Endothelial cell of umbilical vein (primary cell): ENCODE measurements around the gene SLC5A3. TPM values are rescaled to one million over a fixed set of nuclear protein-coding genes. Genes with fewer than 3 reads are reported as not detected.

Experiments
- BruUV-seq: library from RNA; stranded (reverse); fragments of 400-500 nt; replicated peaks from 2 replicates; lab custom pipeline; 2021; lab: Mats Ljungman, UMichigan
- CTCF ChIA-PET: fragments of 300-600, 350-600 bp; sonication (Branson Sonifier 250); formaldehyde crosslinking; loops from one replicate; lab custom pipeline; 2021; ENCODE audit warnings: antibody characterized with exemption, inconsistent platforms; lab: Charles Lee
- POLR2A ChIA-PET: fragments of 300-600, 350-600 bp; sonication (Branson Sonifier 250); formaldehyde crosslinking; loops from one replicate; lab custom pipeline; 2021; ENCODE audit warnings: antibody characterized with exemption, inconsistent platforms; lab: Charles Lee
- DNase-seq: peaks from one replicate; pipeline ENCODE4 v3.0.0-alpha.2; 2011; ENCODE audit warnings: low read depth, low spot score
- FAIRE-seq: peaks from 2 replicates; lab custom pipeline; 2011; peaks lifted over from hg19 to GRCh38; lab: Jason Lieb, UNC
- H2AFZ ChIP-seq: 2 replicates; pipeline ENCODE4 v1.6.0; 2012; ENCODE audit warnings: low read depth, low read length, control low read depth, inconsistent platforms
- H3K27ac ChIP-seq: 2 replicates; pipeline ENCODE4 v1.5.1; 2011; ENCODE audit warnings: low read depth, mild to moderate bottlenecking, control low read depth, low read length, moderate library complexity; ENCODE audit not compliant: insufficient read depth
- H3K27me3 ChIP-seq, 2 experiments: 2 replicates each; pipeline versions ENCODE4 v1.6.0 to v1.6.1; 2011; ENCODE audit warnings: low read length in 2 of 2, mixed read lengths in 1 of 2; ENCODE audit not compliant: control insufficient read depth in 2 of 2, insufficient read depth in 2 of 2
- H3K36me3 ChIP-seq, 2 experiments: 2 replicates in 1 of 2; 3 replicates in 1 of 2; pipeline ENCODE4 v1.5.1; 2011; ENCODE audit warnings: low read length in 2 of 2, mild to moderate bottlenecking in 1 of 2, moderate library complexity in 1 of 2; ENCODE audit not compliant: control insufficient read depth in 2 of 2, insufficient read depth in 2 of 2; ENCODE audit errors: extremely low read depth in 1 of 2
- H3K4me1 ChIP-seq: 3 replicates; pipeline ENCODE4 v1.5.1; 2011; ENCODE audit warnings: mild to moderate bottlenecking, low read length; ENCODE audit not compliant: control insufficient read depth, insufficient read depth; ENCODE audit errors: extremely low read depth
- H3K4me2 ChIP-seq: 2 replicates; pipeline ENCODE4 v1.6.1; 2011; ENCODE audit warnings: low read length, control low read depth, mixed read lengths; ENCODE audit not compliant: insufficient read depth
- H3K4me3 ChIP-seq, 3 experiments: fragments of 200-600 bp in 1 of 3; sonication (generic), shearing (Covaris generic) in 1 of 3; replicated peaks in 1 of 3; 2 replicates each; pipeline ENCODE4 v1.5.1; 2011 to 2016; ENCODE audit warnings: control low read depth in 3 of 3, low read length in 3 of 3, mild to moderate bottlenecking in 2 of 3, inconsistent platforms in 1 of 3, low read depth in 1 of 3, moderate library complexity in 1 of 3; ENCODE audit not compliant: insufficient read depth in 1 of 3
- H3K79me2 ChIP-seq: 2 replicates; pipeline ENCODE4 v1.6.0; 2012; ENCODE audit warnings: low read length, inconsistent platforms; ENCODE audit not compliant: control insufficient read depth, insufficient read depth
- H3K9ac ChIP-seq: replicated peaks from 2 replicates; pipeline ENCODE3; 2011; ENCODE audit warnings: low read length, control low read depth; ENCODE audit not compliant: insufficient read depth; ENCODE audit errors: extremely low read depth
- H3K9me1 ChIP-seq: replicated peaks from 3 replicates; pipeline ENCODE4 v1.6.0; 2011; ENCODE audit warnings: mild to moderate bottlenecking, low read length; ENCODE audit not compliant: control insufficient read depth, insufficient read depth; ENCODE audit errors: extremely low read depth
- H3K9me3 ChIP-seq: replicated peaks from 2 replicates; pipeline ENCODE4 v1.5.1; 2012; ENCODE audit warnings: low read length, inconsistent platforms; ENCODE audit not compliant: control insufficient read depth, insufficient read depth
- H4K20me1 ChIP-seq: replicated peaks from 2 replicates; pipeline ENCODE3; 2011; ENCODE audit warnings: mild to moderate bottlenecking, low read length; ENCODE audit not compliant: control insufficient read depth, insufficient read depth; ENCODE audit errors: extremely low read depth
- CTCF ChIP-seq, 2 donors: IDR thresholded peaks; 1 replicate in 1 of 2; 2 replicates in 1 of 2; pipeline ENCODE4 v1.5.1; 2011; ENCODE audit warnings: low read length in 2 of 2, mild to moderate bottlenecking in 2 of 2, moderate library complexity in 2 of 2, control low read depth in 1 of 2, inconsistent platforms in 1 of 2, low read depth in 1 of 2; ENCODE audit not compliant: insufficient read depth in 1 of 2; ENCODE audit errors: extremely low read depth in 1 of 2
- EZH2 ChIP-seq: IDR thresholded peaks from 2 replicates; pipeline ENCODE4 v1.6.1; 2012; ENCODE audit warnings: borderline replicate concordance, low read depth, mild to moderate bottlenecking, moderate library complexity, low read length, inconsistent platforms; ENCODE audit not compliant: severe bottlenecking
- FOS ChIP-seq: IDR thresholded peaks from 2 replicates; pipeline ENCODE4 v1.6.1; 2011; ENCODE audit warnings: mild to moderate bottlenecking, low read length, moderate library complexity, borderline replicate concordance; ENCODE audit not compliant: insufficient read depth
- GATA2 ChIP-seq: IDR thresholded peaks from 2 replicates; pipeline ENCODE4 v1.7.0; 2011; ENCODE audit warnings: low read depth, mild to moderate bottlenecking, moderate library complexity, mixed read lengths, low read length; ENCODE audit not compliant: insufficient read length, insufficient read depth
- JUN ChIP-seq: IDR thresholded peaks from 2 replicates; pipeline ENCODE4 v1.6.1; 2011; ENCODE audit warnings: borderline replicate concordance, low read depth; ENCODE audit not compliant: insufficient read length, insufficient read depth
- MAX ChIP-seq: IDR thresholded peaks from 2 replicates; pipeline ENCODE4 v1.6.1; 2011; ENCODE audit not compliant: insufficient read depth, insufficient read length
- MYC ChIP-seq: IDR thresholded peaks from one replicate; pipeline ENCODE4 v1.6.1; 2011; ENCODE audit warnings: mild to moderate bottlenecking, low read depth, low read length
- POLR2A ChIP-seq: IDR thresholded peaks from 2 replicates; pipeline ENCODE4 v1.6.1; 2012; ENCODE audit warnings: low read depth, mild to moderate bottlenecking, control low read depth, low read length
- POLR2AphosphoS5 ChIP-seq: IDR thresholded peaks from 2 replicates; pipeline ENCODE4 v1.6.1; 2012; ENCODE audit warnings: low read depth, mild to moderate bottlenecking, control low read depth, low read length, moderate library complexity; ENCODE audit not compliant: insufficient read depth
- dilution Hi-C: fragments of 300-500 bp; cut with MboI; formaldehyde crosslinking; loops from one replicate; pipeline ENCODE4 v1.15.0; 2019; ENCODE audit warnings: low sequenced_read_pairs; ENCODE audit not compliant: extremely low pct_ligation_motif_present
- intact Hi-C: fragments of 100-400 bp; cut with micrococcal nuclease; formaldehyde crosslinking; loops from one replicate; pipeline ENCODE4 v1.10.0; 2022
- polyA plus RNA-seq, 4 experiments: library from polyadenylated mRNA; depleted of rRNA in 3 of 4; stranded (reverse) in 3 of 4; unstranded in 1 of 4; fragments of >200 nt; gene quantifications; 2 replicates each; pipeline versions ENCODE4 v1.2.1 to v1.2.3, GENCODE V29; 2011 to 2012; ENCODE audit warnings: missing spikeins in 1 of 4
- total RNA-seq: library from RNA; stranded (reverse); gene quantifications from 2 replicates; pipeline ENCODE4 v1.2.3, GENCODE V29; 2021

Gene SLC5A3
- total and polyA plus RNA-seq, 2 donors (not counting 3 experiments of a cell fraction or from before 2014, with no cell fraction given): 1.6 to 8.0 TPM

GRCh38 chr21:34086887-34087306 is 13.5 kb downstream of the SLC5A3 start:
- Histone ChIP-seq H3K79me2 (peaks cover 48% of the 10 kb centered on the region), H3K9me3 (no peaks in the 10 kb centered on the region), H3K4me1 (peaks cover 5% of the 10 kb centered on the region), H3K27me3 (no peaks in the 10 kb centered on the region), H4K20me1 (peaks cover 4% of the 10 kb centered on the region), H3K4me2 (no peak overlapping the region), H3K27ac (no peak overlapping the region), H3K36me3 (no peaks in the 10 kb centered on the region), H3K9ac (no peak overlapping the region), H3K9me1 (peaks cover 2% of the 10 kb centered on the region), H2AFZ (no peak overlapping the region), H3K4me3 (no peak overlapping the region)
- POLR2A ChIA-PET: no interaction called here
- CTCF ChIA-PET: no interaction called here
- dilution Hi-C loops: no loop called here
- DNase-seq (no peak), FAIRE-seq (no peak)
- no peak for TF ChIP-seq MAX
- TF ChIP-seq EZH2: no peak
- TF ChIP-seq GATA2: no peak
- no peak for TF ChIP-seq FOS
- TF ChIP-seq MYC: no peak
- no peak for TF ChIP-seq POLR2AphosphoS5
- TF ChIP-seq JUN: no peak
- TF ChIP-seq CTCF (IDR thresholded peaks at IDR 0.05; ENCODE audit: extremely low read depth in 1 of 2, insufficient read depth in 1 of 2, low read depth in 1 of 2, low read length in 2 of 2): no peak
- TF ChIP-seq POLR2A: no peak
- no TSS peak for BruUV-seq
- intact Hi-C loops: no loop called here
